H54 (cell line): ENCODE measurements around the gene LRRC61.
"Not testable (repeated sequence)": the region's sequence is repeated elsewhere in the genome, so short reads cannot be mapped to it uniquely, and the experiment has no call there.

Experiments used
- DNase-seq: peaks from one replicate; pipeline ENCODE4 v3.0.0; 2011; ENCODE audit warnings: low spot score, mixed read lengths; ENCODE audit not compliant: insufficient read length
- FAIRE-seq: peaks from 3 replicates; lab custom pipeline; 2011; peaks lifted over from hg19 to GRCh38; lab: Jason Lieb, UNC
- POLR2A ChIP-seq: IDR thresholded peaks from 2 replicates; pipeline ENCODE4 v1.6.1; 2011; ENCODE audit warnings: low read depth, mild to moderate bottlenecking, low read length

The LRRC61 gene

DNA sequence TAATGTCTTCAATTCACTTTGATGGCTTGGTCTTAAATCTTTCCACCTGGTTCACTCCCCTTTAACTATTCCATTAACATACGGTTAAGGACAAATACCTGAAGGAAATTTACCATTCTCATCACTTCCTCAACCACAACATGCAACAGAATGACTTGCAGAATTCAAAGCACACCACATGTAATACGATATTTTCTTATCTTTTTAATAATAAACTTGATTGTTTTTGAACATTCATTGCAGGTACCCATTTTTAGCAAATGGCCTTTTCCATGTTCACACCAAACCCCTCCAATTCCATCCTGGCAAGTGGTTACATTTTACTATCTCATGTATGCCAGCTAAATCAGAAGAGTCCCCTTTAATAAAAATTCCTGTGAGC, 17.3 kb upstream of the LRRC61 start:
- DNase-seq, FAIRE-seq: not testable (repeated sequence)

DNA sequence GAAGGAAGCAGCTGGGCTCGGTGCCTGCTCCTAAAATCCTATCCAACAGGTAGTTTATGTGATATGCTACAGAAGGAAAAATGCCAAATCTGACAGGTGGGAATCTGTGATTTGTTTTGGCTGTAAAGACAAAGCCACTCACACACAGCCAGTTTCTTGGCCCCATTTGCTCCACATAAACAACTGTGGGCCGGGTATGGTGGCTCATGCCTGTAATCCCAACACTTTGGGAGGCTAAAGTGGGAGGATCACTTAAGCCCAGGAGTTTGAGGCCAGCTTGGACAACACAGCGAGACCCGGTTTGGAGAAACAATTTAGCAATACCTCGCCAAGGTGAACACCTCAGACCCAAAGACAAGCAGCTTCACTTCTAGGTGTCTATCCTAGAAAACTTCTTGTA, 16.8 kb upstream of the LRRC61 start:
- FAIRE-seq, DNase-seq: not testable (repeated sequence)

DNA sequence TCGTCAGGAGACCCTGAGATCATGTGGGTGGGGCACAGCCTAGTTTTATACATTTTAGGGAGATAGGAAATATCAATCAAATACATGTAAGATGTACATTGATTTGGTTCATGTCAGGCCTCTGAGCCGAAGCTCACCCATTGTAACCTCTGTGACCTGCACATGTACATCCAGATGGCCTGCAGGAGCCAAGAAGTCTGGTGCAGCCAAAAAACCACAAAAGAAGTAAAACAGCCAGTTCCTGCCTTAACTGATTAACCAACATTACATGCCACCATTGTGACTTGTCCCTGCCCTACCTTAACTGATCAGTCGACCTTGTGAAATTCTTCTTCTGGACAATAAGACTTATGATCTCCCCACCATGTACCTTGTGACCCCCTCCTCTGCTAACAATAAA, 16.0 kb upstream of the LRRC61 start:
- TF ChIP-seq POLR2A: no peak
- DNase-seq (no peak), FAIRE-seq (no peak)

DNA sequence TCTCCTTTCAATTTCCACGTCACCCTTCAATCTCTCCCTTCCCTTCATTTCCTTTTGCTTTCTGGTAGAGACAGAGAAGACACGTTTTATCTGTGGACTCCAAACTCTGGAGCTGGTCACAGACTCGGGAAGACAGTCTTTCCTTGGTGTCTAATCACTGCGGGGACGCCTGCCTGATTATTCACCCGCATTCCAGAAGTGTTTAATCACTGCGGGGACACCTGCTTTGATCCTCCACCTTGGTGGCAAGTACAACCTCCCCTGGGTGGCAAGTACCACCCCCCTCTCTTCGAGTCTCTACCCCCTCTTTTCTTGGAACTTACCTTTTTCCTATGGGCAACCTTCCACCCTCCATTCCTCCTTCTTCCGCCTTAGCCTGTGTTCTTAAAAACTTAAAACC, 15.3 kb upstream of the LRRC61 start:
- no peak for TF ChIP-seq POLR2A
- DNase-seq (no peak), FAIRE-seq (no peak)

DNA sequence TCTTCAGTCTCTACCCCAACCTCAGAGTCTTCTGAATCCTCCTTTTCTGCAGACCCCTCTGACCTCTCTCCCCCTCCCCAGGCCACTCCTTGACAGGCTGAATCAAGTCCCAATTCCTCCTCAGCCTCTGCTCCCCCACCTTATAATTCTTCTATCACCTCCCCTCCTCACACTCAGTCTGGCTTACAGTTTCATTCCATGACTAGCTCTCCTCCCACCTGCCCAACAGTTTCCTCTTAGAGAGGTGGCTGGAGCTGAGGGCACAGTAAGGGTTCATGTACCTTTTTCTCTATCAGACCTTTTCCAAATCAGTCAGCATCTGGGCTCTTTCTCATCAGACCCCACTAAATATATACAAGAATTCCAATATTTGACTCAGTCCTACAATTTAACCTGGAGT, 14.6 kb upstream of the LRRC61 start:
- DNase-seq (no peak), FAIRE-seq (no peak)
- no peak for TF ChIP-seq POLR2A

DNA sequence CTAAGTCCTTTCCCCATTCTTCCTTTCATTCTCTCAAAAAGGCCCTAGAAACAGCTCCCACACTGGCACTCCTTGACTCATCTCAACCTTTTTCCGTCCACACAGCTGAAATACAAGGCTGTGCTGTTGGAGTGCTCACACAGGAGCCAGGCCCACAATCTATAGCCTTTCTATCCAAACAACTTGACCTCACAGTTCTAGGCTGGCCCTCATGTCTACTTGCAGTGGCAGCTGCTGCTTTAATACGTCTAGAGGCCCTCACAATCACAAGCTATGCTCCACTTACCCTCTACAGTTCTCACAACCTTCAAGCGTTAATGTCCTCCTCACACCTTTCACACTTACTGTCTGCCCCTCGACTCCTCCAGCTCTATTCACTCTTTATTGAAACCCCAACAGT, 12.0 kb upstream of the LRRC61 start:
- no peak for TF ChIP-seq POLR2A
- no peak for DNase-seq
- no peak for FAIRE-seq

DNA sequence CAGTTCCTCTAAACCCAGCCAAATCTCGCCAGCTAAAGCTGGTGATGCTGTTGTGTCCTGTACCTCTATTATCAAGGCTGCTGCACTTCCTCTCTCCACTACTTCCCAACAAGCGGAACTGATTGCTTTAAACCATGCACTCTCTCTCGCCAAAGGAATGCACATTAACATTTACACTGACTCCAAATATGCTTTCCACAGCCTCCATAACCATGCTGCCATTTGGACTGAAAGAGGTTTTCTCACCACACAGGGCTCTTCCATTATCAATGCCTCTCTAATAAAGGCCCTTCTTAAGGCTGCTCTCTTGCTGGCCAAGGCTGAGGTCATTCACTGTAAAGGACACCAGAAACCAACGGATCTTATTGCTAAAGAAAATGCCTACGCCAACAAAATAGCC, 11.4 kb upstream of the LRRC61 start:
- DNase-seq (no peak), FAIRE-seq (no peak)
- no peak for TF ChIP-seq POLR2A

DNA sequence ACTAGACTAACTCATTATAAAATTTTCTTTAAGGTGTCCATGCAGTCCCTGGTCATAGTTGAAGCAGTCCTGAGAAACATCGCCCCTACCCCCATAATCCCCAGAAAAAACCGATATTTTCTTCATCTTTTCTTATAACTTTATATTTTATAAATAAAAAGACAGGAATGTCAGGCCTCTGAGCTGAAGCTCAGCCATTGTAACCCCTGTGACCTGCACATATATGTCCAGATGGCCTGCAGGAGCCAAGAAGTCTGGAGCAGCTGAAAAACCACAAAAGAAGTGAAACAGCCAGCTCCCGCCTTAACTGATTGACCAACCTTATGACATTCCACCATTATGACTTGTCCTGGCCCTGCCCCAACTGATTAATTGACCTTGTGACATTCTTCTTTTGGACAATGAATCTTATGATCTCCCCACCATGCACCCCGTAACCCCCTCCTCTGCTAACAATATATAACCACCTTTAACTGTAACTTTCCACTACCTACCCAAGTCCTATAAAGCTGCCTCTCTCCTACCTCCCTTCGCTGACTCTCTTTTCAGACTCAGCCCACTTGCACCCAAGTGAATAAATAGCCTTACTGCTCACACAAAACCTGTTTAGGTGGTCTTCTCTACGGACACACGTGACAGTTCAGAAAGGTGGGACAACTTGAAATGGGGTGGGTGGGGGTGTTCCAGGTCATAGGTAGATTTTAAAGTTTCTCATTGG, 10.3 kb upstream of the LRRC61 start:
- FAIRE-seq, DNase-seq: not testable (repeated sequence)

DNA sequence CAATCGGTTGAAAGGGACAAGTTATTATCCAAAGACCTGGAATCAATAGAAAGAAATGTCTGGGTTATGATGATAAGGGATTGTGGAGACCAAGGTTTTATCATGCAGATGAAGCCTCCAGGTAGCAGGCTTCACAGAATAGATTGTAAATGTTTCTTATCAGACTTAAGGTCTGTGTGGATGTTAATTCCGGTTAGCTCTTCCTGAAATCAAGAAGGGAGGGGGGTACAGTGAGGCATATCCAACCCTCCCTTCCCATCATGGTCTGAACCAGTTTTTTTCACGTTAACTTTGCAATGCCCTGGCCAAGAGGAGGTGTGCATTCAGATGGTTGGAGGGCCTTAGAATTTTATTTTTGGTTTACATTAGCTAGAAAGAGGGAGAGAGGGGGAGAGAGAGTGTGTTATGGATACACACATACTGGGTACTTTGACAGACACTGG, 9.8 kb upstream of the LRRC61 start:
- TF ChIP-seq POLR2A: no peak
- FAIRE-seq (no peak), DNase-seq (no peak)

DNA sequence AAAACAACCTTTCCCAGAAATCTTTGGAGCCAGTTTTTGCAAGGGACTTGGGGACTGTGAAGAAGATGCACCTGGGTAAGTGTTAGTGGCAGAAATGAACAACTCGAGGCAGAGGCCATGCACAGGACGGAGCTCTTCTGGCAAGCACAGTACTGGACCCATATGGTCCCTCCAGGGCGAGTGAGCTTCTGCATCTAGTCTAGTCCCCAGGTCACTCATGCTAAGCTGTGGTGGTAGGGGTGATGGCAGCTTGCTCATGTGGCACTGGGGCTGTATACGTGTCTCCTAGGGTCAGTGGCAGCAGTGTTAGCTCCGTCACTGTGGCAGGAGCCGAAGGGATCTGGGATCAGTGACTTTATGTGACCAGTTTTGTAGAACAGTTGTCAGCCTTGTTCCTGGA, 9.3 kb upstream of the LRRC61 start:
- DNase-seq (no peak), FAIRE-seq (no peak)
- TF ChIP-seq POLR2A: no peak

DNA sequence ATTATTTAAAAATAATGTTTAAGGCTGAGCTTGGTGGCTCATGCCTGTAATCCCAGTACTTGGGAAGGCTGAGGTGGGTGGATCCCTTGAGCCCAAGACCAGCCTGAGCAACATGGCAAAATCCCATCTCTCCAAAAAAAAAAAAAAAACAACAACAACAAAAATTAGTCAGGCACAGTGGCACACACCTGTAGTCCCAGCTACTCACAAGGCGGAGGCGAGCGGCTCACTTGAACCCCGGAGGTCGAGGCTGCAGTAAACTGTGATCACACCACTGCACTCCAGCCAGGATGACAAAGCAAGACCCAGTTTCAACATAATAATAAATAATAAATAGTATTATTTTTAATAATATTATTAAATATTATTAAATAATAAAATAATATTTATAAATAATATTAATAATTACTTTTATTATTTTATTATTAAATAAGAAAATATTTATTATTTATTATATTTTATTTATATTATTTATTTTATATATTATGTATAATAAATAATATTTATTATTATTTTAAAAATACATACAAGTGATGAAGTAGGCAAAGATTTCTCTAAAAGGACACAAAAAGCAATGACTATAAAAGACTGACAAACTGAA, 8.4 kb upstream of the LRRC61 start:
- DNase-seq (no peak), FAIRE-seq (no peak)

DNA sequence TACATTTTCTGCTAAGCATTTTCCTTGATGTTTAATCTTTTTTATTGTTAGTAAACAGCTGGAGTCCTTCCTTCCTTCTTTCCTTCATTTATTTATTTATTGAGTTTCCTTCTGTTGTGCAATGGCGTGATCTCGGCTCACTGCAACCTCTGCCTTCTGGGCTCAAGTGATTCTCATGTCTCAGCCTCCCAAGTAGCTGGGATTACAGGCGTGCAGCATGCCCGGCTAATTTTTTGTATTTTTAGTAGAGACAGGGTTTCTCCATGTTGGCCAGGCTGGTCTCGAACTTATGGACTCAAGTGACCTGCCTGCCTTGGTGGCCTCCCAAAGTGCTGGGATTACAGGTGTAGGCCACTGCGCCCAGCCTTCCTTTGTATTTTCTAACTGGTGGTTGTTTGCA, 6.2 kb upstream of the LRRC61 start:
- not testable (repeated sequence) for FAIRE-seq, DNase-seq

More for the DNA sequence above, 8.4 kb upstream of the LRRC61 start:
- TF ChIP-seq POLR2A: no peak

DNA sequence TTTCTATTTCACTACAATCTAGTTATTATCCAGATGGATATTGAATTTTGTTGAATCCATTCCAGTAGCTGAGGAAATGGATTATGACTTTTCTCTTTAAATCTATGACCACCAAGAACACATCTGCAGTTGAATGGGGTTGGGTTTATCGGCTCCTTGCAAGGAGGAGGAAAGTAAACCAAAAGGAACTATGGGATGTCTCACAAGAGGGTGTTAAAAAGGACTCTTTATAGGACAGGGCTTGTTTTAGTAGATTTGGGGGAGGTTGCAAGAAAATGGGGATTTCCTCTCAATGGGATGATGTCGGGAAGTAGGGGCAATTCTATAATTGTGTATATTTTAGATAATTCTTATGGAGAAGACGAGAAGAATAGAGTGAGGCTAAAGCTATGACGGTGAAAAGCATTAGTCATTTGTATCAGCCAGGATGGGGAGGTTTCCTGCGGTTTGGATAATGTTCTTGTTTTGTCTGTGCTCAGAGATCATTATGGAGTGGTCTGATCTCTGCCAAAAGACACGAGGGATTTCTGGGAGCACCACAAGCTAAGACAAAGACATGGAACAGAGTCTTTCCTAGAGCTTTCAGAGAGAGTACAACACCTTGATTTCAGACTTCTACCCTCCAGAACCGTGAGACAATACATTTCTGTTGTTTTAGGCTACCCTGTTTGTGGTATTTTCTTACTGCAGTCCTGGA, 5.3 kb upstream of the LRRC61 start:
- TF ChIP-seq POLR2A: no peak
- FAIRE-seq (no peak), DNase-seq (peak; percentile 42)

DNA sequence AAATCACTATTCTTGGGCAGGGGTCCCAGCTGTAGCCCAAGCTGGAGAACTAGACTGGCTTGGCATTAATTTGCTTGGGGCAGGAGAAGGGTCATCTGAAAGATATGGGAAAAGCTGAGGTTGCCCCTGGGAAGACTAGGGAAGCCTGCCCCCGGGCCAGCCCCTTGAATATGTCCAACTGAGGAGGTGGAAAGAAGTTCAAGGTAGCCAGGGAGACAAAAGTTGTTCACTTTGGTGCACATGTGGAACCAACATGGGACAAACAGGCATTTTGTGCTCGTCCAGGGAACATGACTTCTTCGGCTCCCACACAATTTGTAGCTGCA, 1.4 kb upstream of the LRRC61 start:
- DNase-seq (no peak), FAIRE-seq (no peak)
- no peak for TF ChIP-seq POLR2A

DNA sequence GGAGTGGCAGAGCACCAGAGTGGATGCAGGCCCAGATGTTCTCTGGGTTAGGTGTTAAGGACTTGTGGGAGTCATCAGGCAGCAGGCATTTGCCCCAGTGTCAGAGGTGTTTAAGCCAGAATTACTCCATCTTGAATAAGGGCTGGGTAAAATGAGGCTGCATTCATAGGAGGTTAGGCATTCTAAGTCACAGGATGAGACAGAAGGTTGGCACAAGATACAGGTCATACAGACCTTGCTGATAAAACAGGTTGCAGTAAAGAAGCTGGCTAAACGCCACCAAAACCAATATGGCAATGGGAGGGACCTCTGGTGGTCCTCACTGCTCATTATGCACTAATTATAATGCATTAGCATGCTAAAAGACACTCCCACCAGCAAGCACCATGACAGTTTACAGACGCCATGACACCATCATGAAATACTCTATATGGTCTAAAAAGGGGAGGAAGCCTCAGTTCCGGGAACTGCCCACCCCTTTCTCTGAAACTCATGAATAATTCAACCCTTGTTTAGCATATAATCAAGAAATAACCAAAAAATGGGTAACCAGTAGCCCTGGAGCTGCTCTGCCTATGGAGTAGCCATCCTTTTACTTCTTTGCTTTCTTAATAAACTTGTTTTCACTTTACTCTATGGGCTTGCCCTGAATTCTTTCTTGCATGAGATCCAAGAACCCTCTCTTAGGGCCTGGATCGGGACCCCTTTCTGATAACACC, 882 bp upstream of the LRRC61 start:
- FAIRE-seq (no peak), DNase-seq (no peak)
- no peak for TF ChIP-seq POLR2A
